ENCODE measurements around the gene CRACDL. TPM values are rescaled to one million over a fixed set of nuclear protein-coding genes. Genes with fewer than 3 reads are reported as not detected.
"Not testable (repeated sequence)": the region's sequence is repeated elsewhere in the genome, so short reads cannot be mapped to it uniquely, and the experiment has no call there.

Gene CRACDL
- total RNA-seq, 1 donor = not detected

DNA sequence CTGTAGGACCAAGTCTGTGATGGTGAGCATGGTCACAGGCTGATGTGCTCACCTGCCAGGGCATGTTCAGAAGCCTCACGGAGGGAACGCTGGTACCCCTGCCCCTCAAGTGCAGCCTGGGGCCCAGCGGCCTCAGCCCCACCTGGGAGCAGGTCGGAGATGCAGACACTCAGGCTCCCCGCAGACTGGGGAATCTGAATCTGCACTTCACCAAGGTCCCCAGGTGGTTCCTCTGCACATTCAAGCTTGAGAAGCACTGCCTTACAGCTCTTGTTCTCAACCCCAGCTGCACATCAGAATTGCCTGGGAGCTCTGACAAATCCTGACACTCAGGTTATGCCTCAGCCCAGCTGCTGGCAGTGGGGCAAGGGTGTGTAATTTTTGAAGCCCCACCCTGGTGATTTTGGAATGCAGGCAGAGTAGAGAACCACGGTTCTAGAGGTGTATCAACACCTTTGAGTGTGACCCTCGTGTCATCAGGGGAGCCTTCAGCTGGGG lies 54.8 kb downstream of the CRACDL start:
- Histone ChIP-seq H3K4me1 (ENCODE audit: insufficient read depth, low read length) (no peaks in the 10 kb centered on the region), H4K20me1 (ENCODE audit: insufficient read depth, low read length) (no peaks in the 10 kb centered on the region), H3K27me3 (ENCODE audit: insufficient read depth, low read length) (no peaks in the 10 kb centered on the region), H2AFZ (ENCODE audit: low read length) (no peak overlapping the region), H3K27ac (ENCODE audit: low read depth, low read length) (no peak overlapping the region), H3K4me3 (ENCODE audit: insufficient read depth, low read length) (no peak overlapping the region), H3K79me2 (ENCODE audit: insufficient read depth, low read length) (no peaks in the 10 kb centered on the region), H3K36me3 (ENCODE audit: insufficient read depth, low read length) (no peaks in the 10 kb centered on the region), H3K9me3 (ENCODE audit: low read depth, low read length) (peaks cover 2% of the 10 kb centered on the region), H3K4me2 (ENCODE audit: insufficient read depth, low read length) (no peak overlapping the region)
- TF ChIP-seq CTCF (IDR thresholded peaks at IDR 0.05; ENCODE audit: extremely low read depth, low read depth, low read length) = no peak
- DNase-seq (ENCODE audit: insufficient read length, low spot score, missing footprints) = no peak

- TF ChIP-seq CTCF (IDR thresholded peaks at IDR 0.05; ENCODE audit: extremely low read depth, low read depth, low read length) = no peak
- H4K20me1 ChIP-seq (ENCODE audit: insufficient read depth, low read length) = no peaks in the 10 kb centered on the region
Observed at GRCh38 chr2:98880266-98881152, 55.5 kb downstream of the CRACDL start.

DNA sequence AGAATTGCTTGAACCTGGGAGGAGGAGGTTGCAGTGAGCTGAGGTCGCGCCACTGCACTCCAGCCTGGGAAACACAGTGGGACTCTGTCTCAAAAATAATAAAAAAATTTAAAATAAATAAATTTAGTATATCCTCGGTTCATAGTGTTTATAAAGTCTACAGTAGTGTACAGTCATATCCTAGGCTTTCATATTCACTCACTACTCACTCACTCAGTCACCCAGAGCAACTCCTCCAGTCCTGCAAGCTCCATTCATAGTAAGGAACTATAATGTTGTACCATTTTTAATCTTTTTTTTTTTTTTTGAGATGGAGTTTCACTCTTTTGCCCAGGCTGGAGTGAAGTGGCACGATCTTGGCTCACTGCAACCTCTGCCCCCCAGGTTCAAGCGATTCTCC lies 58.4 kb downstream of the CRACDL start:
- H3K36me3 ChIP-seq (ENCODE audit: insufficient read depth, low read length) = not testable (repeated sequence)

More at GRCh38 chr2:98880266-98881152, 55.5 kb downstream of the CRACDL start:
- Histone ChIP-seq H3K4me2 (ENCODE audit: insufficient read depth, low read length) (no peak overlapping the region), H2AFZ (ENCODE audit: low read length) (no peak overlapping the region), H3K9me3 (ENCODE audit: low read depth, low read length) (no peaks in the 10 kb centered on the region), H3K27me3 (ENCODE audit: insufficient read depth, low read length) (no peaks in the 10 kb centered on the region), H3K4me3 (ENCODE audit: insufficient read depth, low read length) (no peak overlapping the region), H3K4me1 (ENCODE audit: insufficient read depth, low read length) (no peaks in the 10 kb centered on the region), H3K79me2 (ENCODE audit: insufficient read depth, low read length) (no peaks in the 10 kb centered on the region), H3K27ac (ENCODE audit: low read depth, low read length) (no peak overlapping the region), H3K36me3 (ENCODE audit: insufficient read depth, low read length) (no peaks in the 10 kb centered on the region)
- DNase-seq (ENCODE audit: insufficient read length, low spot score, missing footprints) = no peak

GRCh38 chr2:98876741-98877140 lies 59.3 kb downstream of the CRACDL start:
- no peak for TF ChIP-seq CTCF (IDR thresholded peaks at IDR 0.05; ENCODE audit: extremely low read depth, low read depth, low read length)
- no peak overlapping the region for H3K4me3 ChIP-seq (ENCODE audit: insufficient read depth, low read length)
- no peak for DNase-seq (ENCODE audit: insufficient read length, low spot score, missing footprints)
- no peaks in the 10 kb centered on the region for H4K20me1 ChIP-seq (ENCODE audit: insufficient read depth, low read length)
- no peaks in the 10 kb centered on the region for H3K4me1 ChIP-seq (ENCODE audit: insufficient read depth, low read length)
- no peak overlapping the region for H2AFZ ChIP-seq (ENCODE audit: low read length)
- H3K4me2 ChIP-seq (ENCODE audit: insufficient read depth, low read length) = no peak overlapping the region
- H3K79me2 ChIP-seq (ENCODE audit: insufficient read depth, low read length) = no peaks in the 10 kb centered on the region
- H3K27me3 ChIP-seq (ENCODE audit: insufficient read depth, low read length) = peaks cover 3% of the 10 kb centered on the region
- H3K36me3 ChIP-seq (ENCODE audit: insufficient read depth, low read length) = no peaks in the 10 kb centered on the region
- no peak overlapping the region for H3K27ac ChIP-seq (ENCODE audit: low read depth, low read length)
- H3K9me3 ChIP-seq (ENCODE audit: low read depth, low read length) = no peaks in the 10 kb centered on the region

More for the DNA sequence above, 58.4 kb downstream of the CRACDL start:
- not testable (repeated sequence) for H3K4me1 ChIP-seq (ENCODE audit: insufficient read depth, low read length); H3K4me3 ChIP-seq (ENCODE audit: insufficient read depth, low read length); H4K20me1 ChIP-seq (ENCODE audit: insufficient read depth, low read length); H3K27me3 ChIP-seq (ENCODE audit: insufficient read depth, low read length); H3K27ac ChIP-seq (ENCODE audit: low read depth, low read length); H3K9me3 ChIP-seq (ENCODE audit: low read depth, low read length); H3K4me2 ChIP-seq (ENCODE audit: insufficient read depth, low read length); H2AFZ ChIP-seq (ENCODE audit: low read length); H3K79me2 ChIP-seq (ENCODE audit: insufficient read depth, low read length); DNase-seq (ENCODE audit: insufficient read length, low spot score, missing footprints)

Measured in osteoblast (primary cell).